Activated T-cell treated with anti-CD3 and anti-CD28 coated beads, Interleukin-2, amount 50 U/mL, for 1 hour (primary cell): Measurements from ENCODE around the gene KIF20A.
"Not testable (repeated sequence)": the region's sequence is repeated elsewhere in the genome, so short reads cannot be mapped to it uniquely, and the experiment has no call there.

ENCODE experiments used
- DNase-seq: peaks from one replicate; pipeline ENCODE4 v3.0.0-alpha.2; 2020

The KIF20A gene

GRCh38 chr5:138188626-138189025 lies 9.7 kb downstream of the KIF20A start:
- no peak for DNase-seq

GRCh38 chr5:138192826-138193225 lies 13.9 kb downstream of the KIF20A start:
- no peak for DNase-seq

GRCh38 chr5:138193859-138194258 lies 14.9 kb downstream of the KIF20A start:
- not testable (repeated sequence) for DNase-seq

- DNase-seq, result no peak
Measured at GRCh38 chr5:138210985-138211384, 32.1 kb downstream of the KIF20A start.

GRCh38 chr5:138212828-138213160 lies 33.9 kb downstream of the KIF20A start:
- no peak for DNase-seq

GRCh38 chr5:138213161-138214029 lies 34.5 kb downstream of the KIF20A start, which contains the start of gene CDC23:
Gene CDC23 (minus strand): TSS chr5:138213323. CDS start chr5:138213312, 11 bp downstream.
- peak; percentile 82 for DNase-seq

- DNase-seq, result no peak
Measured at GRCh38 chr5:138216799-138217198, 37.9 kb downstream of the KIF20A start.

GRCh38 chr5:138223532-138223931 lies 44.6 kb downstream of the KIF20A start:
- no peak for DNase-seq

GRCh38 chr5:138224712-138225111 lies 45.8 kb downstream of the KIF20A start:
- DNase-seq, result no peak

- no peak for DNase-seq
Measured at GRCh38 chr5:138226910-138227309, 48.0 kb downstream of the KIF20A start.

- no peak for DNase-seq
Measured at GRCh38 chr5:138229387-138229786, 50.5 kb downstream of the KIF20A start.

GRCh38 chr5:138230261-138230660 lies 51.3 kb downstream of the KIF20A start:
- no peak for DNase-seq

- DNase-seq, result no peak
Measured at GRCh38 chr5:138230981-138231589, 52.2 kb downstream of the KIF20A start.

- no peak for DNase-seq
Measured at GRCh38 chr5:138233280-138233679, 54.4 kb downstream of the KIF20A start.

GRCh38 chr5:138234651-138235050 lies 55.7 kb downstream of the KIF20A start:
- no peak for DNase-seq
